GM12864 (cell line): ENCODE data around the gene HNRNPA2B1.
"Not testable (repeated sequence)": the region's sequence is repeated elsewhere in the genome, so short reads cannot be mapped to it uniquely, and the experiment has no call there.

ENCODE experiments used
- DNase-seq: peaks from one replicate; pipeline ENCODE4 v3.0.0-alpha.2; 2011; ENCODE audit warnings: low read depth
- H3K4me3 ChIP-seq: 2 replicates; pipeline ENCODE4 v1.5.1; 2011; ENCODE audit warnings: mild to moderate bottlenecking, low read depth, low read length, control low read depth
- TF ChIP-seq, protein P1 (sequence below): IDR thresholded peaks from 2 replicates; pipeline ENCODE4 v1.5.1; 2011; ENCODE audit warnings: low read depth, mild to moderate bottlenecking, moderate library complexity, low read length, control low read depth, inconsistent platforms; ENCODE audit errors: missing control alignments

Gene HNRNPA2B1

DNA sequence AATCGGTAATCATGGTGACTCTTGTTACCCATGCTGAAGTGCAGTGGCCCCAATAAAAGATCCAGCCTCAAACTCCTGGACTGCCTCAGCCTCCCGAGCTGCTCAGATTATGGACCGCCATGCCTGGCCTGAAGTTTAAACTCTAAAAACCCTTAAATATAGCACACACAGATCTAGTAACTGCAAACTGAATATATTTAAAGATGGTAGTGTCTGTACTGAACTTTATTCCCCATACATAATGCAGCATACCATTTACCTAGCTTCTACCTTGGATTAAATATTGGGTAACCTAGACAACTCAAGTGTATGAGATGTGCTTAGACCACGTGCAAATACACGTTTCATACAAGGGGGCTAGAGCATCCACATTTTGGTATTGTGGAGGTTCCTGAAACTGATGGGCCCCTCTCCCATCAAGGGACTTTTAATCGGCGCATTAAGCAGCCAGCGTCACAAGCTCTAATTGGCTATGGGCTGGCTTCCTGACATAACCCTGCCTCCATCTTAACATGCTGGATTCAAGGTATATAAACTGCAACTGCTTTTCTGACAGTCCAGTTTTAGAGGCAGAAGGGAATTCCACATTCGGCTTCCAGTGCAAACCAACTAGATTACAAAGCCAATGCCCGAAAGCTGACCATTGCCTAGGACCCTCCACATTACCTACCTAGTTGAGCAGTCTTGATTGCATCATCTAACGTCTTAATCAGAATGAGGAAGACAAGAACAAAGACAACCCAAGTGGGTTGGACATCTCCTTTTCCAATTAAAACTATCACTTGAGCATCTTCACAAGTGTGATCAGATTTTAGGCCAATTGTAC lies 13.0 kb downstream of the HNRNPA2B1 start:
- no peak for DNase-seq
- TF ChIP-seq, protein P1, sequence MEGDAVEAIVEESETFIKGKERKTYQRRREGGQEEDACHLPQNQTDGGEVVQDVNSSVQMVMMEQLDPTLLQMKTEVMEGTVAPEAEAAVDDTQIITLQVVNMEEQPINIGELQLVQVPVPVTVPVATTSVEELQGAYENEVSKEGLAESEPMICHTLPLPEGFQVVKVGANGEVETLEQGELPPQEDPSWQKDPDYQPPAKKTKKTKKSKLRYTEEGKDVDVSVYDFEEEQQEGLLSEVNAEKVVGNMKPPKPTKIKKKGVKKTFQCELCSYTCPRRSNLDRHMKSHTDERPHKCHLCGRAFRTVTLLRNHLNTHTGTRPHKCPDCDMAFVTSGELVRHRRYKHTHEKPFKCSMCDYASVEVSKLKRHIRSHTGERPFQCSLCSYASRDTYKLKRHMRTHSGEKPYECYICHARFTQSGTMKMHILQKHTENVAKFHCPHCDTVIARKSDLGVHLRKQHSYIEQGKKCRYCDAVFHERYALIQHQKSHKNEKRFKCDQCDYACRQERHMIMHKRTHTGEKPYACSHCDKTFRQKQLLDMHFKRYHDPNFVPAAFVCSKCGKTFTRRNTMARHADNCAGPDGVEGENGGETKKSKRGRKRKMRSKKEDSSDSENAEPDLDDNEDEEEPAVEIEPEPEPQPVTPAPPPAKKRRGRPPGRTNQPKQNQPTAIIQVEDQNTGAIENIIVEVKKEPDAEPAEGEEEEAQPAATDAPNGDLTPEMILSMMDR = no peak
- H3K4me3 ChIP-seq = no peak overlapping the region

DNA sequence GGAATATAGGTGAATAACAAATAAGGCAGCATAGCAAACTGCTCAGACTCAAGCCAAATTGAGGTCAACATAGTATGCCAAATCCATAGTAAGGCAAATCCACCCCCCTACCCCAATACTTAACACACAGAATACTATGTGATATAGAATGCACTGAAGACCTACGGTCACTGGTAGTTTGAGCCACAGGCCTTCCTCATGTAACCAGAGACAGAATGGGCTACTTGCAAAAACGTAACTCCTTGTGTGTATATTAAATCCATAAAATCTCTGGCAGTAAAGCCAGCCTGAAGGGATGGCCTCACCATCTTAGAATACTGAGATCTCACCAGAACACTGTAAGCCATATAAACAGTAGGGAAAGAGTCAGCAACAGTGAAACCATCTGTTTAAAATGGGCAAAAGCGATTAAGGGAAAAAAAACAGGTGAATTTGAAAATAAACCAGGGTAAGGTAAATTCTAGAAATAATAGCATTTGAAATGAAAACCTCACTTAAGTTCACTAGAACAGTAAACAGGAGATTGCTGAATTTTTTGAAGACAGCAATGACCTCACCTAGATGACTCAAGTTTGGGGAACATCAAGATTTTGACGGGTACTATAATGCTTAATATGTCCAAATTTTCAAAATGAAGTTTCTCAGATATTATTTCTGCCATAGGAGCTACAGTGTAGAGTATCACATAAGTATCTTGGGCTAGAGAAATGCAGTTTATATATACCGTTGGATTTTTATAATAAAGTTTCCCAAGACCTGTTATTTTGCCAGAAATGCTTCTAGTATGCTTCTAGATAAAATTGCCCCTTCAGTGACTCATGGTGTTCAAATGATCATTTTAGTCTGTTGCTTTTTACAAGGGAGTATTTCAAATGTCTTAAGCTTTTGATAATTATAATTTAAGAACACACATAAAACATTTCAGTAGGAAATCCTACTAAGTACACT lies 13.9 kb downstream of the HNRNPA2B1 start:
- no peak overlapping the region for H3K4me3 ChIP-seq
- TF ChIP-seq, protein P1 = no peak
- no peak for DNase-seq

DNA sequence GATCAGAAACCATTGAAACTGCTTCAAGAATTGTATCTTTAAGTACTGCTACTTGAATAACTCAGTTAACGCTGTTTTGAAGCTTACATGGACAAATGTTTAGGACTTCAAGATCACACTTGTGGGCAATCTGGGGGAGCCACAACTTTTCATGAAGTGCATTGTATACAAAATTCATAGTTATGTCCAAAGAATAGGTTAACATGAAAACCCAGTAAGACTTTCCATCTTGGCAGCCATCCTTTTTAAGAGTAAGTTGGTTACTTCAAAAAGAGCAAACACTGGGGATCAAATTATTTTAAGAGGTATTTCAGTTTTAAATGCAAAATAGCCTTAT lies 14.7 kb downstream of the HNRNPA2B1 start:
- H3K4me3 ChIP-seq = no peak overlapping the region
- no peak for DNase-seq
- TF ChIP-seq, protein P1 = no peak

DNA sequence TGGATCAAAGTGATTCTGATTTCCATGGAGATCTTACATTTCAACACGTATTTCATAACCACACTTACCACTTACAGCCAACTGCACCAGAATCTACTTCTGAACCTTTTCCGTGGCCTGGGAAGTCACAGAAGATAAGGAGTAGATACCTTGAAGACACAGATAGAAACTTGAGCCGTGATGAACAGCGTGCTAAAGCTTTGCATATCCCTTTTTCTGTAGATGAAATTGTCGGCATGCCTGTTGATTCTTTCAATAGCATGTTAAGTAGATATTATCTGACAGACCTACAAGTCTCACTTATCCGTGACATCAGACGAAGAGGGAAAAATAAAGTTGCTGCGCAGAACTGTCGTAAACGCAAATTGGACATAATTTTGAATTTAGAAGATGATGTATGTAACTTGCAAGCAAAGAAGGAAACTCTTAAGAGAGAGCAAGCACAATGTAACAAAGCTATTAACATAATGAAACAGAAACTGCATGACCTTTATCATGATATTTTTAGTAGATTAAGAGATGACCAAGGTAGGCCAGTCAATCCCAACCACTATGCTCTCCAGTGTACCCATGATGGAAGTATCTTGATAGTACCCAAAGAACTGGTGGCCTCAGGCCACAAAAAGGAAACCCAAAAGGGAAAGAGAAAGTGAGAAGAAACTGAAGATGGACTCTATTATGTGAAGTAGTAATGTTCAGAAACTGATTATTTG lies 15.3 kb downstream of the HNRNPA2B1 start:
- TF ChIP-seq, protein P1 = no peak
- H3K4me3 ChIP-seq = no peak overlapping the region
- no peak for DNase-seq

DNA sequence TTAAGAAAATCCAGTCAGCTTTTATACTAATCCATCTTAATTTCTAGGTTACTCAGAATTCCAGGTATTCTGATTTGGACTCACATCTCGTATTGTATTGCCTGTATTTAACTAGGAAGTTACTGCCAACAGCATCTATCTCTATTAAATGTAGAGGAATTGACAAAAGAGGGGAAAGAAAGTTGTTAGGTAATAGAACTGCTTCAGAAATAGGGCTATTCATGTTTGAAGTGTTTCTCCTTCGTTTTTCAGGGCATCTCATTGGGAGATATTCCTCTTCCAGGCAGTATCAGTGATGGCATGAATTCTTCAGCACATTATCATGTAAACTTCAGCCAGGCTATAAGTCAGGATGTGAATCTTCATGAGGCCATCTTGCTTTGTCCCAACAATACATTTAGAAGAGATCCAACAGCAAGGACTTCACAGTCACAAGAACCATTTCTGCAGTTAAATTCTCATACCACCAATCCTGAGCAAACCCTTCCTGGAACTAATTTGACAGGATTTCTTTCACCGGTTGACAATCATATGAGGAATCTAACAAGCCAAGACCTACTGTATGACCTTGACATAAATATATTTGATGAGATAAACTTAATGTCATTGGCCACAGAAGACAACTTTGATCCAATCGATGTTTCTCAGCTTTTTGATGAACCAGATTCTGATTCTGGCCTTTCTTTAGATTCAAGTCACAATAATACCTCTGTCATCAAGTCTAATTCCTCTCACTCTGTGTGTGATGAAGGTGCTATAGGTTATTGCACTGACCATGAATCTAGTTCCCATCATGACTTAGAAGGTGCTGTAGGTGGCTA lies 16.1 kb downstream of the HNRNPA2B1 start:
- not testable (repeated sequence) for H3K4me3 ChIP-seq, DNase-seq

DNA sequence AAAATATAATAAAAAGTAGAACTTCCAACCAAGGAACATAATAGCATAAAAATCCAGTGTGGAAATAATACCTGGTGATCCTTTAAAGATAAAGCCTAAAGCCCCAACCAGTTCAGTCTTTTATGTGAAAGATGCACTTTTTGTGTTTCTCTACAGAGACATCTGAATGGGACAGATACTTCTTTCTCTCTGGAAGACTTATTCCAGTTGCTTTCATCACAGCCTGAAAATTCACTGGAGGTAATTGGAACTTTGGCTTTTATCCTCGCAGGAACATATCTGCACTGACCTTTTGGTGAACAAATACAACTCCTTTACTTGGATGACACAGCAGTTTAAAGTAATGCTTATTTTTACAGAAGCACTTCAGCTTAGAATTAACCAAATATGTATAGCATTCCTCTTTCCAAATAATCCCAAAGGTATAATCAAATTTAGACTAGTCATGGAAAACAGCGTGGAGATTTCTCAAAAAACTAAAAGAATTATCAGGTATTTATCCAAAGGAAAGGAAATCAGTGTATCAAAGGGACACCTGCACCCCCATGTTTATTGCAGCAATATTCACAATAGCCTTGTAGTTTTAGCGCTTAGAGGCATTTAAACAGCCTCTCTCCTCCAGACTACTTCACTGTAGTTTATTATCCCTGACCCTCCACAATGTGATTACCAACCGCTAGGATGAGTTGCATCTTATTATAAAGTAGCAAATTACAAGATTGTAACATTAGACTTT lies 16.8 kb downstream of the HNRNPA2B1 start:
- no peak overlapping the region for H3K4me3 ChIP-seq
- no peak for DNase-seq
- TF ChIP-seq, protein P1 = no peak
